Mesenchymal stem cell (in vitro differentiated cells and primary cell): ENCODE measurements around the gene PNPO.
"Not testable (repeated sequence)": the region's sequence is repeated elsewhere in the genome, so short reads cannot be mapped to it uniquely, and the experiment has no call there.

Experiments
- DNase-seq: peaks from one replicate; pipeline ENCODE4 v3.0.0-alpha.2; 2013
- H2AFZ ChIP-seq: one replicate; pipeline ENCODE4 v1.6.1; 2013; ENCODE audit warnings: low read depth, mild to moderate bottlenecking, control low read depth, inconsistent platforms, low read length, moderate library complexity
- H2AK5ac ChIP-seq: 2 replicates; pipeline ENCODE4 v1.6.1; 2013; ENCODE audit warnings: low read length, moderate library complexity, mild to moderate bottlenecking, inconsistent platforms; ENCODE audit not compliant: severe bottlenecking
- H2BK120ac ChIP-seq: one replicate; pipeline ENCODE4 v1.6.1; 2013; ENCODE audit warnings: low read depth, mild to moderate bottlenecking, inconsistent platforms, low read length, moderate library complexity
- H2BK12ac ChIP-seq, 2 experiments: one replicate each; pipeline ENCODE4 v1.6.1; 2013; ENCODE audit warnings: inconsistent platforms in 2 of 2, low read length in 2 of 2, mild to moderate bottlenecking in 2 of 2, moderate library complexity in 2 of 2, control low read depth in 1 of 2
- H2BK15ac ChIP-seq: one replicate; pipeline ENCODE4 v1.6.1; 2013; ENCODE audit warnings: mild to moderate bottlenecking, low read depth, inconsistent platforms; ENCODE audit not compliant: poor library complexity, severe bottlenecking
- H2BK5ac ChIP-seq: 2 replicates; pipeline ENCODE4 v1.6.1; 2013; ENCODE audit warnings: low read depth, mild to moderate bottlenecking, low read length, control low read depth, inconsistent platforms; ENCODE audit not compliant: poor library complexity, severe bottlenecking
- H3K14ac ChIP-seq, 2 experiments: one replicate each; pipeline ENCODE4 v1.6.1; 2013; ENCODE audit warnings: inconsistent platforms in 2 of 2, low read length in 2 of 2, control low read depth in 1 of 2, mild to moderate bottlenecking in 1 of 2, moderate library complexity in 1 of 2
- H3K18ac ChIP-seq, 2 experiments: one replicate each; pipeline ENCODE4 v1.6.1; 2013; ENCODE audit warnings: inconsistent platforms in 2 of 2, low read length in 2 of 2, control low read depth in 1 of 2, low read depth in 1 of 2, mild to moderate bottlenecking in 1 of 2
- H3K23ac ChIP-seq, 2 experiments: one replicate each; pipeline ENCODE4 v1.6.1; 2013; ENCODE audit warnings: inconsistent platforms in 2 of 2, low read length in 2 of 2, mild to moderate bottlenecking in 2 of 2, moderate library complexity in 2 of 2, control low read depth in 1 of 2
- H3K27ac ChIP-seq: 2 replicates; pipeline ENCODE4 v1.5.1; 2013; ENCODE audit warnings: mild to moderate bottlenecking, moderate library complexity, low read length, control low read depth, inconsistent platforms; ENCODE audit not compliant: poor library complexity, severe bottlenecking
- H3K27me3 ChIP-seq, 2 experiments: 2 replicates each; pipeline versions ENCODE4 v1.6.1 to v1.7.0; 2013; ENCODE audit warnings: low read length in 2 of 2, mild to moderate bottlenecking in 2 of 2, moderate library complexity in 2 of 2, control low read depth in 1 of 2, inconsistent platforms in 1 of 2; ENCODE audit not compliant: control insufficient read depth in 1 of 2, insufficient read depth in 1 of 2
- H3K36me3 ChIP-seq, 2 experiments: 2 replicates each; pipeline versions ENCODE4 v1.6.1 to v1.7.0; 2013; ENCODE audit warnings: low read length in 2 of 2, control low read depth in 1 of 2, inconsistent platforms in 1 of 2, low read depth in 1 of 2, mild to moderate bottlenecking in 1 of 2; ENCODE audit not compliant: insufficient read depth in 2 of 2, control insufficient read depth in 1 of 2
- H3K4ac ChIP-seq, 2 experiments: one replicate each; pipeline ENCODE4 v1.6.1; 2013; ENCODE audit warnings: inconsistent platforms in 2 of 2, low read length in 2 of 2, mild to moderate bottlenecking in 2 of 2, moderate library complexity in 2 of 2, control low read depth in 1 of 2, low read depth in 1 of 2
- H3K4me1 ChIP-seq: 2 replicates; pipeline ENCODE4 v1.6.1; 2013; ENCODE audit warnings: low read depth, low read length, control low read depth; ENCODE audit not compliant: control insufficient read depth, insufficient read depth
- H3K4me2 ChIP-seq: 2 replicates; pipeline ENCODE4 v1.6.1; 2013; ENCODE audit warnings: low read length, mild to moderate bottlenecking, inconsistent platforms; ENCODE audit not compliant: poor library complexity, severe bottlenecking
- H3K4me3 ChIP-seq, 2 experiments: 2 replicates each; pipeline versions ENCODE4 v1.5.1 to v1.7.0; 2013; ENCODE audit warnings: low read length in 2 of 2, mild to moderate bottlenecking in 2 of 2, control low read depth in 1 of 2, low read depth in 1 of 2; ENCODE audit not compliant: insufficient read depth in 1 of 2
- H3K79me1 ChIP-seq: replicated peaks from 2 replicates; pipeline ENCODE4 v1.6.1; 2013; ENCODE audit warnings: mild to moderate bottlenecking, control low read depth, low read length, inconsistent platforms; ENCODE audit not compliant: poor library complexity, severe bottlenecking
- H3K9ac ChIP-seq: 2 replicates; pipeline ENCODE4 v1.7.0; 2013; ENCODE audit warnings: mild to moderate bottlenecking, low read length, moderate library complexity
- H3K9me3 ChIP-seq: 2 replicates; pipeline ENCODE4 v1.7.0; 2013; ENCODE audit warnings: mild to moderate bottlenecking, low read length; ENCODE audit not compliant: control insufficient read depth
- H4K8ac ChIP-seq: one replicate; pipeline ENCODE4 v1.6.1; 2013; ENCODE audit warnings: inconsistent platforms, mild to moderate bottlenecking, low read length, moderate library complexity
- H4K91ac ChIP-seq: one replicate; pipeline ENCODE4 v1.6.1; 2013; ENCODE audit warnings: mild to moderate bottlenecking, low read length, inconsistent platforms
- WGBS: methylation state at CpG from one replicate; pipeline ENCODE4 v1.1.7; 2013; ENCODE audit warnings: mixed read lengths; 5-methylcytosine and 5-hydroxymethylcytosine counted together

Gene PNPO

DNA sequence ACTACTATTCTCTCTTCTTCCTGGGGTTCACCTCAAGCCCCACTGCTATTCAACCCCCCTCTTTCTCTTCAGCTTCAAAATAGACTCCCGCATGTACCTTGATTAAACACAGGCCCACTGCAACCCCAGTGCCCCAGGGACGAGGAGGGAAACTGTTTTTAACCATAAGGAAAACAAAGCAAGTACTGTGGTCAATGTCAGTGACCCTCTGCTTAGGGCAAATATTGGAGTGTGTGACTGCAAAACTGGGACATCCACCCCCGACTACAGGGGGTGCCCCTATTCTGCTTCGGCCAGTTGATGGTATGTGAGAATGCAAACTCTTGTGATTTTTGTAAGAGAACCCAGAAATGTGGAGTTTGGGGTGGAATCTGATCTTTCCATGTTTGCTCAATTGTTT, 9.5 kb upstream of the PNPO start:
- Histone ChIP-seq H2BK15ac (no peak overlapping the region), H3K4me1 (peaks cover 4% of the 10 kb centered on the region), H3K36me3 (peaks cover 9 to 27% of the 10 kb centered on the region in 2 experiments), H3K23ac (no peak overlapping the region), H2AFZ (no peak overlapping the region), H3K79me1 (no peaks in the 10 kb centered on the region), H2BK12ac (no peak overlapping the region), H3K4ac (no peak overlapping the region), H4K91ac (no peak overlapping the region), H3K27me3 (no peaks in the 10 kb centered on the region), H2AK5ac (no peak overlapping the region), H3K18ac (no peak overlapping the region), H3K14ac (no peak overlapping the region), H2BK5ac (no peak overlapping the region), H2BK120ac (no peak overlapping the region), H3K4me3 (no peak overlapping the region), H3K27ac (no peak overlapping the region), H3K9me3 (no peaks in the 10 kb centered on the region), H3K9ac (no peak overlapping the region), H4K8ac (no peak overlapping the region), H3K4me2 (no peak overlapping the region)
- 84% methylated on average over 4 of the region's 4 CpGs for WGBS
- DNase-seq: no peak

DNA sequence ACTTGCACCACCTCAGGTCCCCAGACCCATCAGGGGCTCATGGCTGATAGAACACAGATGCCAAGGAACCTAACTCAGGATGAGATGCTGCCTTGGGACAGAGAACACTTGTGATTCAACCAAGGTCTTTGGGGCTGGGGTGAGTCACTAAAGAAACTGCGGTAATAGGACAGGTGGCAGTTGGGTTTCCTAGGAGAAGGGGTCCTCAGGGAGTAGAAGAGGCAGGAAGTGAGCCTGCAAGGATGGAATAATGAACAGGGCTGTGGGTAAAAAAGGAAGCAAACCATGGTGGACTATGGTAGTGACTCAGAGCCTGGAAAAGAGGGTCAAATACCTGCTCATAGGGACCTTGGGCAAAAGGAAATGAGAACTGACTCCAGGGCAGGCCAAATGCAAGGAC, 6.5 kb upstream of the PNPO start:
- no peaks in the 10 kb centered on the region for H3K9me3 ChIP-seq
- H3K27ac ChIP-seq: no peak overlapping the region
- DNase-seq: peak; percentile 12
- H2AK5ac ChIP-seq: no peak overlapping the region
- peaks cover 0 to 7% of the 10 kb centered on the region in 2 experiments for H3K36me3 ChIP-seq
- 27% methylated on average over 1 of the region's 1 CpG for WGBS
- no peak overlapping the region for H2AFZ ChIP-seq
- no peak overlapping the region for H4K91ac ChIP-seq
- no peaks in the 10 kb centered on the region for H3K79me1 ChIP-seq
- no peak overlapping the region for H3K18ac ChIP-seq
- H3K4me1 ChIP-seq: peaks cover 5% of the 10 kb centered on the region
- no peak overlapping the region for H3K9ac ChIP-seq
- no peak overlapping the region for H3K4me3 ChIP-seq
- no peak overlapping the region for H3K4ac ChIP-seq
- H2BK12ac ChIP-seq: no peak overlapping the region
- H2BK5ac ChIP-seq: no peak overlapping the region
- no peak overlapping the region for H3K4me2 ChIP-seq
- no peaks in the 10 kb centered on the region for H3K27me3 ChIP-seq
- no peak overlapping the region for H4K8ac ChIP-seq
- H3K14ac ChIP-seq: no peak overlapping the region
- no peak overlapping the region for H2BK15ac ChIP-seq
- H2BK120ac ChIP-seq: no peak overlapping the region
- H3K23ac ChIP-seq: no peak overlapping the region

DNA sequence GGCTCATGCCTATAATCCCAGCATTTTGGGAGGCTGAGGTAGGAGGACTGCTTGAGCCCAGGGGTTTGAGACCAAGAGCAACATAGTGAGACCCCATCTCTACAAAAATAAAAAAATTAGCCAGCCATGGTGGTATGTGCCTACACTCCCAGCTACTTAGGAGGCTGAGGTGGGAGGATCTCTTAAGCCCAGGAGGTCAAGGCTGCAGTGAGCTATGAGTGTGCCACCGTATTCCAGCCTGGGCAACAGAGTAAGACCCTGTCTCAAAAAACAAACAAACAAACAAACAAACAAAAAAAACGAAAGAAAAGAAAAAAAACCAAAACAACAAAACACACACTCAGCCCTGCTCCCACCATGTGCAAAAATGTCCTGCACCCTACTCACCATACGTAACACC, 5.9 kb upstream of the PNPO start:
- not testable (repeated sequence) for H3K23ac ChIP-seq, H3K9me3 ChIP-seq, H3K18ac ChIP-seq, H3K9ac ChIP-seq, H3K4me1 ChIP-seq, H2BK15ac ChIP-seq, H3K4ac ChIP-seq, H3K79me1 ChIP-seq, H3K4me2 ChIP-seq, H2AFZ ChIP-seq, H2BK12ac ChIP-seq, H3K27ac ChIP-seq, H3K36me3 ChIP-seq, H2BK120ac ChIP-seq, H2BK5ac ChIP-seq, DNase-seq, H2AK5ac ChIP-seq, H4K8ac ChIP-seq, H3K14ac ChIP-seq, H4K91ac ChIP-seq, H3K4me3 ChIP-seq, H3K27me3 ChIP-seq
- WGBS: 81% methylated on average over 2 of the region's 3 CpGs

DNA sequence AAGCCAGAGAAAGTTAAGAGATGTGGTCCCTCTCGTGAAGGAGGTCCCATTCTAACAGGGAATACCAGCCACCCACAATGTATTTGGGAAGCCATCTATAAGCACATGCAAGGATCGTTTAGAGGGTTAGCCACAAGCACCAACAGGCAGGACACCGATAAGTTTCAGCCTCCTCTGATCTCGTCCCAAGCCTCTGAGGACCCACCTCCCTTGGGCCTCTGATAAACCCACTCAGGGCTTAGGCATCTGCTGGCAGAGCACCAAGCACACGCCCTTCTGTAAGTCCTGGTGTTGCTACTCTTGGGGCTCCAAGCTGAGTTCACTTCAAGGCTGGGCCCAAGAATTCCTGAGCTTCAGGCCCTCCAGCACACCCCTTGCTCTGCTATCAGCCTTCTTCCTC, 5.4 kb upstream of the PNPO start:
- H2AFZ ChIP-seq: peak overlapping the region; percentile 5
- H3K18ac ChIP-seq: no peak overlapping the region
- no peak overlapping the region for H2BK120ac ChIP-seq
- H3K9me3 ChIP-seq: no peaks in the 10 kb centered on the region
- H3K23ac ChIP-seq: no peak overlapping the region
- no peak overlapping the region for H2BK15ac ChIP-seq
- no peak overlapping the region for H3K14ac ChIP-seq
- H2BK12ac ChIP-seq: no peak overlapping the region
- no peak overlapping the region for H3K27ac ChIP-seq
- H3K36me3 ChIP-seq: peaks cover 0 to 3% of the 10 kb centered on the region in 2 experiments
- H3K27me3 ChIP-seq: no peaks in the 10 kb centered on the region
- no peak overlapping the region for H2BK5ac ChIP-seq
- no peaks in the 10 kb centered on the region for H3K79me1 ChIP-seq
- no peak overlapping the region for H3K4me3 ChIP-seq
- H4K91ac ChIP-seq: no peak overlapping the region
- H4K8ac ChIP-seq: peak overlapping the region; percentile 29
- H3K4ac ChIP-seq: no peak overlapping the region
- no peak overlapping the region for H3K4me2 ChIP-seq
- H3K9ac ChIP-seq: no peak overlapping the region
- H2AK5ac ChIP-seq: no peak overlapping the region
- 63% methylated on average over 5 of the region's 5 CpGs for WGBS
- DNase-seq: peak; percentile 43
- peaks cover 5% of the 10 kb centered on the region for H3K4me1 ChIP-seq
